ENCODE measurements around the gene GASK1A.

Gene GASK1A

DNA sequence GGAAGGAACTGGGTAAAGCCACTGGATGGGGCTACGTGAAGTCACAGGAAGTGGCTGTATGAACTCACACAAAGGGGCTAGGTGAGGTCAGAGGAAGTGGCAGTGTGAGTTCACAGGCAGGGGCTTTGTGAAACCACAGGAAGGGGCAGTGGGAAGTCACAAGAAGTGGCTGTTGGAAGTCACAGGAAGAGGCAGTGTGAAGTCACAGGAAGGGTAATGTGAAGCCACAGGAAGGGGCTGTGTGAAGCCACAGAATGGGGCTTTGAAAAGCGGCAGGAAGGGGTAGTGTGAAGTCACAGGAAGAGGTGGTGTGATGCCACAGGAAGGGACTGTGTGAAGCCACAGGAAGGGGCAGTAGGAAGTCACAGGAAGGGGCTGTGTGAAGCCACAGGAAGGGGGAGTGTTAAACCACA lies 34.6 kb downstream of the GASK1A start:
- Histone ChIP-seq H3K27ac (ENCODE audit: poor library complexity, severe bottlenecking) (no peak overlapping the region), H3K4me1 (ENCODE audit: insufficient read depth, poor library complexity, severe bottlenecking) (no peaks in the 10 kb centered on the region), H3K36me3 (ENCODE audit: low read depth) (no peaks in the 10 kb centered on the region), H3K27me3 (ENCODE audit: insufficient read depth, poor library complexity, severe bottlenecking) (no peaks in the 10 kb centered on the region), H3K4me3 (ENCODE audit: severe bottlenecking) (no peak overlapping the region), H3K9me3 (ENCODE audit: severe bottlenecking) (no peaks in the 10 kb centered on the region)
- ATAC-seq (ENCODE audit: low read depth) (no peak), DNase-seq (ENCODE audit: low spot score) (no peak)
- TF ChIP-seq, protein P1, sequence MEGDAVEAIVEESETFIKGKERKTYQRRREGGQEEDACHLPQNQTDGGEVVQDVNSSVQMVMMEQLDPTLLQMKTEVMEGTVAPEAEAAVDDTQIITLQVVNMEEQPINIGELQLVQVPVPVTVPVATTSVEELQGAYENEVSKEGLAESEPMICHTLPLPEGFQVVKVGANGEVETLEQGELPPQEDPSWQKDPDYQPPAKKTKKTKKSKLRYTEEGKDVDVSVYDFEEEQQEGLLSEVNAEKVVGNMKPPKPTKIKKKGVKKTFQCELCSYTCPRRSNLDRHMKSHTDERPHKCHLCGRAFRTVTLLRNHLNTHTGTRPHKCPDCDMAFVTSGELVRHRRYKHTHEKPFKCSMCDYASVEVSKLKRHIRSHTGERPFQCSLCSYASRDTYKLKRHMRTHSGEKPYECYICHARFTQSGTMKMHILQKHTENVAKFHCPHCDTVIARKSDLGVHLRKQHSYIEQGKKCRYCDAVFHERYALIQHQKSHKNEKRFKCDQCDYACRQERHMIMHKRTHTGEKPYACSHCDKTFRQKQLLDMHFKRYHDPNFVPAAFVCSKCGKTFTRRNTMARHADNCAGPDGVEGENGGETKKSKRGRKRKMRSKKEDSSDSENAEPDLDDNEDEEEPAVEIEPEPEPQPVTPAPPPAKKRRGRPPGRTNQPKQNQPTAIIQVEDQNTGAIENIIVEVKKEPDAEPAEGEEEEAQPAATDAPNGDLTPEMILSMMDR (IDR thresholded peaks at IDR 0.05; ENCODE audit: poor library complexity, severe bottlenecking) = no peak

DNA sequence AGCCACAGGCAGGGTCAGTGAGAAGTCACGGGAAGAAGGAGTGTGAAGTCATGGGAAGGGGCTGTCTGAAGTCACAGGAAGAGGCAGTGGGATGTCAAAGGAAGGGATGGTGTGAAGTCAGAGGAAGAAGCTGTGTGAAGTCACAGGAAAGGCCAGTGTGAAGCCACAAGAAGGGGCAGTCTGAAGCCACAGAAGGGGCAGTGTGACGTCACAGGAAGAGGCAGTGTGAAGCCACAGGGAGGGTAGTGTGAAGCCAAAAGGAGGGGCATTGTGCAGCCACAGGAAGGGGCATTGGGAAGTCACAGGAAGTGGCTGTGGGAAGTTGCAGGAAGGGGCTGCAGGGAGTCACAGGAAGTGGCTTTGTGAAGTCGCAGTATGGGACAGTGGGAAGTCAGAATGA lies 35.1 kb downstream of the GASK1A start:
- DNase-seq (ENCODE audit: low spot score) (no peak), ATAC-seq (ENCODE audit: low read depth) (no peak)
- Histone ChIP-seq H3K27ac (ENCODE audit: poor library complexity, severe bottlenecking) (no peak overlapping the region), H3K27me3 (ENCODE audit: insufficient read depth, poor library complexity, severe bottlenecking) (no peaks in the 10 kb centered on the region), H3K9me3 (ENCODE audit: severe bottlenecking) (no peaks in the 10 kb centered on the region), H3K4me1 (ENCODE audit: insufficient read depth, poor library complexity, severe bottlenecking) (no peaks in the 10 kb centered on the region), H3K4me3 (ENCODE audit: severe bottlenecking) (no peak overlapping the region), H3K36me3 (ENCODE audit: low read depth) (no peaks in the 10 kb centered on the region)
- TF ChIP-seq, protein P1 (IDR thresholded peaks at IDR 0.05; ENCODE audit: poor library complexity, severe bottlenecking) = no peak

DNA sequence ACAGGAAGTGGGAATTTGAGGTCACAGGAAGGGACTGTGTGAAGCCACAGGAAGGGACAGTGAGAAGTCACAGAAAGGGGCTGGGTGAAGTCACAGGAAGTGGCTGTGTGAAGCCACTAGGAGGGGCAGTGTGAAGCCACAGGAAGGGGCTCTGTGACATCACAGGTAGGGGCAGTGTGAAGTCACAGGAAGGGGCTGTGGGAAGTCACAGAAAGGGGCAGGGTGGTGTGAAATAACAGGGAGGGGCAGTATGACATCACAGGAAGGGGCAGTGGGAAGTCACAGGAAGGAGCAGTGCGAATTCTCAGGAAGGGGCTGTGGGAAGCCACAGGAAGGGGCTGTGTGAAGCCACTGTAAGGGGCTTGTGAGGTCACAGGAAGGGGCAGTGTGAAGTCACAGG lies 35.8 kb downstream of the GASK1A start:
- Histone ChIP-seq H3K36me3 (ENCODE audit: low read depth) (no peaks in the 10 kb centered on the region), H3K27me3 (ENCODE audit: insufficient read depth, poor library complexity, severe bottlenecking) (no peaks in the 10 kb centered on the region), H3K27ac (ENCODE audit: poor library complexity, severe bottlenecking) (no peak overlapping the region), H3K9me3 (ENCODE audit: severe bottlenecking) (no peaks in the 10 kb centered on the region), H3K4me3 (ENCODE audit: severe bottlenecking) (no peak overlapping the region), H3K4me1 (ENCODE audit: insufficient read depth, poor library complexity, severe bottlenecking) (no peaks in the 10 kb centered on the region)
- DNase-seq (ENCODE audit: low spot score) (no peak), ATAC-seq (ENCODE audit: low read depth) (no peak)
- TF ChIP-seq, protein P1 (IDR thresholded peaks at IDR 0.05; ENCODE audit: poor library complexity, severe bottlenecking) = no peak

DNA sequence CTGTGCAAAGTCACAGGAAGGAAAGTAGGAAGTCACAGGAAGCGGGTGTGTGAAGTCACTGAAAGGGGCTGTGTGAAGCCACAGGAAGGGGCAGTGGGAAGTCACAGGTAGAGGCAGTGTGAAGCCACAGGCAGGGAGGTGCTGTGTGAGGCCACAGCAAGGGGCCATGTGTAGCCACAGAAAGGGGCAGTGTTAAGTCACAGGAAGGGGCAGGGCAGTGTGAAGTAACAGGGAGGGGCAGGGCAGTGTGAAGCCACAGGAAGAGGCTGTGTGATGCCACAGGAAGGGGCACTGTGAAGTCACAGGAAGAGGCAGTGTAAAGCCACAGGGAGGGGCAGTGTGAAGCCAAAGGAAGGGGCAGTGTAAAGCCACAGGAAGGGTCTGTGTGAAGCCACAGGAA lies 36.5 kb downstream of the GASK1A start:
- ATAC-seq (ENCODE audit: low read depth) (no peak), DNase-seq (ENCODE audit: low spot score) (no peak)
- no peak overlapping the region for H3K27ac ChIP-seq (ENCODE audit: poor library complexity, severe bottlenecking)
- no peaks in the 10 kb centered on the region for H3K9me3 ChIP-seq (ENCODE audit: severe bottlenecking)
- no peak overlapping the region for H3K4me3 ChIP-seq (ENCODE audit: severe bottlenecking)
- no peaks in the 10 kb centered on the region for H3K4me1 ChIP-seq (ENCODE audit: insufficient read depth, poor library complexity, severe bottlenecking)
- TF ChIP-seq, protein P1 (IDR thresholded peaks at IDR 0.05; ENCODE audit: poor library complexity, severe bottlenecking) = no peak
- no peaks in the 10 kb centered on the region for H3K27me3 ChIP-seq (ENCODE audit: insufficient read depth, poor library complexity, severe bottlenecking)
- H3K36me3 ChIP-seq (ENCODE audit: low read depth) = no peaks in the 10 kb centered on the region

DNA sequence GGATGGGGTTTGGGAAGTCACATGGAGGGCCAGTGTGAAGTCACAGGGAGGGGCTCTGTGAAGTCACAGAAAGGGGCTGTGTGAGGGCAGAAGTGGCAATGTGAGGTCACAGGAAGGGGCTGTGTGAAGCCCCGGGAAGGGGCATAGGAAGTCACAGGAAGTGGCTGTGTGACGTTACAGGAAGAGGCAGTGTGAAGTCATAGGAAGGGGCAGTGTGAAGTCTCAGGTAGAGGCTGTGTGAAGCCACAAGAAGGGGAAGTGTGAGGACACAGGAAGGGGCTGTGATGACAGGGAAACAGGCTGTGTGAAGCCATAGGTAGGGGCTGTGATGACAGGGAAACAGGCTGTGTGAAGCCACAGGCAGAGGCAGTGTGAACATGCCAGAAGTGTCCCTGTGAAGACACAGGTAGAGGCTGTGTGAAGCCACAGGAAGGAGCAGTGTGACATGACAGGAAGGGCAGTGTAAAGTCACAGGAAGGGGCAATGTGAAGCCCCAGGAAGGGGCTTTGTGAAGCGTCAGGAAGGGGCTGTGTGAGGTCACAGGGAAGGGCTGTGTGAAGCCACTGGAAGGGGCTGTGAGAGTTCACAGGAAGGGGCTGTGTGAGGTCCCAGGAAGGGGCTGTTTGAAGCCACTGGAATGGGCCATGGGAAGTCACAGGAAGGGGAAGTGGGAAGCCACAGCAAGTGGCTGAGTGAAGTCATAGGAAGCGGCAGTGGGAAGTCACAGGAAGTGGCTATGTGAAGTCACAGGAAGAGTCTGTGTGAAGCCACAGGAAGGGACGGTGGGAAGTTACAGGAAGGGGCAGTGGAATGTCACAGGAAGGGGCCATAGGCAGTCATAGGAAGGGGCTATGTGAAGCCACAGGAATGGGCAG lies 37.1 kb downstream of the GASK1A start:
- H3K27me3 ChIP-seq (ENCODE audit: insufficient read depth, poor library complexity, severe bottlenecking) = no peaks in the 10 kb centered on the region
- DNase-seq (ENCODE audit: low spot score) (no peak), ATAC-seq (ENCODE audit: low read depth) (no peak)
- no peaks in the 10 kb centered on the region for H3K36me3 ChIP-seq (ENCODE audit: low read depth)
- no peaks in the 10 kb centered on the region for H3K4me1 ChIP-seq (ENCODE audit: insufficient read depth, poor library complexity, severe bottlenecking)
- TF ChIP-seq, protein P1 (IDR thresholded peaks at IDR 0.05; ENCODE audit: poor library complexity, severe bottlenecking) = no peak
- no peak overlapping the region for H3K4me3 ChIP-seq (ENCODE audit: severe bottlenecking)
- H3K27ac ChIP-seq (ENCODE audit: poor library complexity, severe bottlenecking) = no peak overlapping the region
- no peaks in the 10 kb centered on the region for H3K9me3 ChIP-seq (ENCODE audit: severe bottlenecking)
